GM19025 (cell line): Measurements from ENCODE around the gene PLXNA2.

Experiments used
- ATAC-seq: cut with Tn5 transposase; IDR thresholded peaks from one replicate; pipeline ENCODE4 v1.9.1; 2021; ENCODE audit warnings: mild to moderate bottlenecking, low read depth, moderate library complexity; ENCODE audit not compliant: unreplicated experiment

The PLXNA2 gene

DNA sequence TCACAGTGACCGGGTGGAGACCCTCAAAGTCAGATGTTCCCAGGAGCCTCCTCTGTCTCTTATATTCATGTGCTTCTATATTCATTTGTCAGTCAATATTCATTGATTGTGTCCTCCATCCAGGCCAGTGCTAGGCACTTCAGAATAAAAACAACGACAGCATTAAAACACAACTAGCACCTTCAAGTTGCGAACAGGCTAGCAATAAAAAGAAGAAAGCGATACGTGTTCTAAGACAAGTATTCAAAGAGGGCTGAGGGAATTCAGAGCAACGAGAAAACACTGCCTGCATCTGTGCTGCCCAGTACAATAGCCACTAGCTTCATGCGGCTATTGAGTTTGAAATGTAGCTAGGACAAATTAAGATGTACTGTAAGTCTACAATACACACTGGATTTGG lies 138.0 kb downstream of the PLXNA2 start:
- no peak for ATAC-seq

DNA sequence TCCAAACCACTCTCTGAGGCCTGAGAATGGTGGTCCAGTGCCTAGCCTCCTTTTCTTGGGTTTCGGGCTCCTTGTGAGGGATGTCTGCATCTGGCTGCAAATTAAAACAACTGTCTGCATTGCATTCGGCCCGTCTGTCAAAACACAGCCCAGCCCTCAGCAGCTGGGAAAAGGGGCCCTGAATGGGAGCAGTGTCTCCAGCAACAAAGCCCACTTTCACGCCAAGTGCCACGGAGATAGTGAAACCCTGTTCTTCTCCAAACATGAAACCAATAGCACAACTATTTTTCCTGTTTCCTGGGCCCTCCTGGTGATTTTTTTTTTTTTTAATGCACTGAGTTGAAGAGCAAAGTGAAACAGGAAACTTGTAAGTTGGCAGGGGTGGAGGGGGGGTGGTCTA lies 138.4 kb downstream of the PLXNA2 start:
- ATAC-seq: no peak

DNA sequence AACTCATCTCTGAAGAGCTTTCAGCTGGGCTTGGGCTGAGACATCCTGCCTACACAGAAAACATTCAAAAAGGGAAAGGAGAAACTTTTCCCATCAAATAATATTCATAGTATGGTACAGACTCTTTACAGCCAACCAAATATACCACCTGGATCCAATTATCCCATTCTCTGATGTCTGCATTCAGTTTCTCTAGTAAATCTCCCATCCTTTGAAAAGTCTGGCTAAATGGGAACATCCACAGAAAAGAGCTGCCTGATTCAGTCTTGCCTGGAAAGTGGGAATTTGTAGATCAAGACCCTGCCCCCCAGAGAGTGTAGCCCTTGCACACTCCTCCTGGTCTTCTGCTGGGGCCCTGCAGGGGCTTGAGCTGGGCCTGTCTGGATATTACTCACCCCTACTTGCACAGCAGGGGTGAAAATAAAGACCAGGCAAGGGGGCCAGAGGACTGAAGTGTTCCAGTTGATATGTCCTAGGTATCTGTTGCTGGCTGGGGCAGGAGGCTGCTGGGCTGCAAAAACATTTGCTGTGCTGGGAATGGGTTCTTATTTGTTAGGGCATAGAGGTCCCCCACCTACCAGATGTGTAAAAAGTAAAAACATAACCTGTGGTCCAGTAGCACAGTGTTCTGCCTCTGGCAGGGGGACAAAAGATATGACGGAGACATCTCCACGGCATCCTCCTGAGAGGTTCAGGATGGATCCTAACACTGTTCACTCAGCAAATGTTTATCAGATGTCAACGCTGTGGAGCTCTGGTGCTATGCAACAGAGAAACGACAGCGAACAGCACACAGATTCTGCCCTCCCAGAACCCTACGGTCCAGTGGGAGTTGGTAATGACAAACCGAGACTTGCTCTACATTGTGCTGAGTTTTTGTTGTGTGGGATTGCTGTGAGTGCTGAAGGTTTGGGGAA lies 140.3 kb downstream of the PLXNA2 start:
- ATAC-seq: no peak

DNA sequence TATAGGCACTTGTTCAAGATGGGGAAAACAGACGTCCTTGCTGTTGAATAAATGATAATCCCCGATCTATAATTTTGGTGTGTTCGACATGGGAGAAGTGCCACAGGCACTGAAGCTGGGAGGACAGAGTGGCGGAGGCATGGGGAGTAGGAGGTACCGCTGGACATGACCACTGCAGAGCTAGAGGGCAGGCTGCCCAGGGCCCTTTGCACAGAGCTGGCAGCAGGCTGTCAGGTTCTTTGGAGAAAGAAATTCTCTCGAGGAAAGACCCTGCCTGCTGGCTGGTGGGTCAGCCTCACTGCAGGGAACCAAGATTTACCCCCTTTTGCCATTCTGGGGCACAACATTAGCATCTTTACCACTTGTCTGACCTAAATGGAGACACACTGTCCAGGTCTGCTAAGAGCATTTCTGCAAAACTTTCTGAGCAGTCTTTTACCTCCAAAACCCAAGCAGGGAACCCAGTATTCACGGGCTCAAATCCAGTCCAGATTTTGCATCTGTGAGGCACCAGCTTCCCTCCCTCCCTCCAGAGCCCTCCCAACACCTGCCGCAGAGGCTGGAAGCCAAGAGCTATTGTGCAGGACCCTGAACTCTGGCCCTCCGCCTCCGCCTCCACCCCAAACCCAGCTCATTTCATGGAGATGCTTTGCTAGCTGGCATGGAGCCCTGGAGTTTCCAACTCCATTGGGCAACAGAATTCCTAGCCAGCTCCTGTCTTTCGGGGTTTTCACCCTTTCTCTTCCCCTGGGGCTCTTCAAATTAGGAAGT lies 142.3 kb downstream of the PLXNA2 start:
- ATAC-seq: no peak

DNA sequence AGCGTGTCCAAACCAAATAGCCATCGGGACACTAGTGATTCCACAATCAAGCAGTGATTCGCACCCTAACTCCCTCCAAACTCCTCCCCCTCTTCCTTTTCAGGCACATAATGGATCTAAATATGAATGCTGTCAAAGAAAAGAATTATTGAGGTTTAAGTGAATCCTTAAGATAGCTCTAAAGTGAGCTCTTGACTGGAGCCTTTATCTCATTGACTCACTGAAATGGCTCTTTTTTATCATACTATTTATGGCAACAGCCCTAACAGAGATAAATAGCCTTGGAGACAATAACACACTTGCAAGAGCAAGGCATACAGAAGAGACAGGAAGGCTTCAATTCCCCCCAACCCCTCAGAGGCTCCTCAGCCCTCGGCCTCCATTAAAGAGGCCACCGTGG lies 143.3 kb downstream of the PLXNA2 start:
- no peak for ATAC-seq

DNA sequence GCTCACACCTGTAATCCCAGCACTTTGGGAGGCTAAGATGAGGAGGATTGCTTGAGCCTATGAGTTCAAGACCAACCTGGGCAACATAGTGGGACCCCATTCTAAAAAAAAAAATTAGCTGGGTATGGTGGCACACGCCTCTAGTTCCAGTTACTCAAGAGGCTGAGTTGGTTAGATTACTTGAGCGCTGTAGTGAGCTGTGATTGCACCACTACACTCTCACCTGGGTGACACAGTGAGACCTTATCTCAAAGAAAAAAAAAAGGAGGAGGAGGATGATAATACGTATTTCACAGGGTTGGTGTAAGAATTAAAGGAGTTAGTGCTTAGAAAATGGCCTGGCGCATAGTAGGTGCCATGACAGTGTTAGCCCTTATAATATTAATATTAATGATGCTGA lies 144.1 kb downstream of the PLXNA2 start:
- no peak for ATAC-seq

DNA sequence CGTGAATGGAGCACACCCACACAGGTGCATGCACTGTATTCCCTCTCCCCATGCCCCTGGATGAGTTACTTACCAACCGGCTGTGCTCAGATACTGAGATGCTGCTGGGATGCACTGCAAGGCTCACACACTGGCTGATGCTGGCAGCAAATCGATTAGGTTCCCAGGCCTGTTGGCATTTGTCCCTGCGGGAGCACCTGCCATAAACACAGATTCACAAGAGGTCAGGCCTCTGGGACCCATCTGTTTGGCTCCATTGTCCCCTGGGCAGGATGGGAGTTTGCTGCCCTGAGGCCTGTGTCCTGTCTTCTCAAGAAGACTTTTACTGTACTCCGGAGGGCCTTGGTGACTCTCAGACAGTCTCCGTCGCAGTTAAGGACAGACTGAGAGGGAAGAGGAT lies 145.4 kb downstream of the PLXNA2 start:
- no peak for ATAC-seq

DNA sequence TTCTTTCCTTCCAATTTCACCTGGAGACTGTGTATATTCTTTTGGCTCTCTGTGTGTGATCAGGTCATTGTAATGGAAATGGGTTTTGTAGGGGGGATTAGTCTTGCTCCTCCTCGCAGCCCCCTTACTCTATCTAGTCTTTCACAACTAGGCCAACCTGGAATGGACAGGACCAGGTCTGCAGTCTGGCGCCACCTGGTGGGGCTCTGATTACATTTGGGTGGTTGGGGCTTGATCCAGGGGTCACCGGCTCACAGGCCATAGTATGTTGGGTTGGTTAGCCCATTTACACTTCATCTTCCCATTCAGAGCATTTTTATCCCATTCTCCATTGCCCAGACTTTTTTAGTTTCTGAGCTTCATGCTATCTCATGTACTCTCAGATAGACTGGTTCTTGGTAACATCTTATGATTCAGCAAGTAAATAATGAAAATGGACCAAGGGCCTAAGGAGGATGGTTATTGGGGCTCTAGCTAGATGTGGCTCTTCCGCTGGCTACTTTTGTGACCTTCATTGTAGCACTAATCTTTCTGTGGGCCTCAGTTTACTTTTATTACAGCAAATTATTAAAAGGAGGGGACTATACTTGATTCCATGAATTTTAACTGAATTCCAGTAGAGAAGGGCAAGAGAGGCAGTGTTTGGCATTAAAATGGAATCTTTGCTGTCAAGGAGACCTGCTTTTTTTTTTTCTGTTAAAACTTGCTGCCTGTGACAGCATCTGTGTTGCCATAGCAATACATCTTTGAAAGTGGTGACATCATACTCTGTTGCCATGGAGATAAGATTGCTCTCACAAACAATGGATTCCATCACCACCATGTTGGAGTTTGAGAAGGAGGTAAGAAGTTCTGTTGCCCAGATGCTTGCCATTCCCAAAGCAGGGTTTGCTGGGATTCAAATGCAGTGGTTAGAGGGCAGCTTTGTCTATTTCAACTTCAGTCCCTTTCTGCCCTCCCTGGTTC lies 150.1 kb downstream of the PLXNA2 start:
- ATAC-seq: no peak

DNA sequence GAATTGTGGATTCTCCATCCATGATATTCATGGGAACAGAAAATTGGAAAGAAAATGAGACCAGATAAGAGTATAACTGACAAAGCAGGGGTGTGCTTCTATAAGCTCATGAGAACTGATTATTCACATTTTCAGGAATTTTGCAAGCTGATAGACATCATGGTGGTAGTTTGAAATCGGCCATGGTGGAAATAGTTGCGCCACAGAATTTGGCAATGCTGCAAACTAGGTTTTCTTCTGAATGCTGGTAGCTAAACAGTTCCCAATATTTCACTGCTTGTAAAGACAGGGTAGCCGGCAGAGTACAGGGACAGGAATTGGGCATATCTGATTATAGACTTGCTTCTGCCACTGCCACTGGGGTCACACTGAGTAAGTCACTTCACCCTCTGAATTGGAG lies 151.1 kb downstream of the PLXNA2 start:
- no peak for ATAC-seq

DNA sequence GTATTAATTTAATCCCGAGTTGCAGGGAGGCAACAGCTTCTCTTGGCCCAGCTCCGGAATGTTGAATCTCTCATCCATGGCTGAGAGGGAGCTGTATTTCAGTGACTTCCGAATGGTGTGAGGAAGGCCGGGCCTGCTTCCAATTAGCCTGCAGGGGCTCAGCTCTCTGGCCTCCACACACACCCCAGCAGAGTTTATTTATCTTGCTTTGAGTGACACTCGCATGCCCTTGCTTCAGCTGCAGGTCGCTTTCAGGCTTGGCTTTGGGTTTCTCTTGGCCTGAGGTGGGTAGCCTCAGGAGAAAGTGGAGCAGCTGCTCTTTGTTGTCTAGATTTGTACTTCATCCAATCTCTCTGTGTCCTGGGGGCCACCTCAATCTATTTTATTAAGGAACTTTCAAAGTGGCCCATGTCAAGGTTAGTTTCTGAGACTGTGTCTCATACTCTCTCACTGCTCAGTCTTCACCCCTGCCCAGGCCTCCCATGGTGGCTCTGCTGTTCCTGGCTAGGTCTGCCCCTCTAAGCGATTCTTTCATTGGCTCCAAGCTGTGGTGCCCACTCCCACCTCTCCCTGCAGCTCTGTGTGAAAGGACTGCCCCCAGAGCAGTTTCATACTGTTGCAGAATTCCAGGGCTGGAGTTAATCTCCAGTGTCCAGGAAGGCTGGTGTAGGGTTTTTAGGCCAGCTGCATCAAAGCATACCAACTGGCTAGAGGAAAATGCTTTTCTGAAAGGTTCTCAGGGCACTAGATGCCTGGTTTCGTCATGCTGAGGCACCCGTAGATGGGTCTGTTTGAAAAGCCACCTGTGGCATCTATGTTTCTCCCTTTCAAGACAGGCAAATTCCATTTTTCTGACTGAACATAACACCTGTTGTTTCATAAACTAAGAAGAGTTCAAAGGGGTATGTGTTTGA lies 153.5 kb downstream of the PLXNA2 start:
- ATAC-seq: no peak

DNA sequence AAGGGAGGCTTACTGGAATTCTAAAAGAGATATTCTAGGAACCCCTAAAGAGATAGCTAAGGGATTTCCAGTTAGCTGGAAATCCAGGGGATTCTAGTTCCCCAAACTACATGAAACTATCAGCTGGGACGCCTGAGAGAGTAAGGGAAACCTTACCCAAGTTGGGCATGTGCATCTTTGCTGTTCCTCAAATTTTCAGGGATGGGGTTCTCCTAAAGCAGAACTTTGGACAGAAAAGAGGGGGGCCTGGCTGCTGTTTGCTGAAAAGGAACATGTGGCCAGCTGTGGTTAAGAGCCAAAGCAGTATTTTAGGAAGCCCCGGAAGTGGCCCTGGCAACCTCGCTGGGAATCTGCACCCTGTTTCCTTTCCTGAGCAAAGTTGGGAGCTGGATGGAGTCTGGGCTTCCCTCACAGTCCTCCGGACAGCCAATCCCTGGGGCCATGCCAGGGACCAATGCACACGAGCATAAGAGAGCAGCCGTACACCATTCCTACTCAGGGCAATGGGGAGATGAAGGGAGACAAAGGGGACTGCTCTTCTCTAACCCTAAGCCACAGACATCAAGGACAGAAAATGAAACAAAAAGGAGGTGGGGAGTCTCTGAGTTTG lies 154.3 kb downstream of the PLXNA2 start:
- no peak for ATAC-seq

DNA sequence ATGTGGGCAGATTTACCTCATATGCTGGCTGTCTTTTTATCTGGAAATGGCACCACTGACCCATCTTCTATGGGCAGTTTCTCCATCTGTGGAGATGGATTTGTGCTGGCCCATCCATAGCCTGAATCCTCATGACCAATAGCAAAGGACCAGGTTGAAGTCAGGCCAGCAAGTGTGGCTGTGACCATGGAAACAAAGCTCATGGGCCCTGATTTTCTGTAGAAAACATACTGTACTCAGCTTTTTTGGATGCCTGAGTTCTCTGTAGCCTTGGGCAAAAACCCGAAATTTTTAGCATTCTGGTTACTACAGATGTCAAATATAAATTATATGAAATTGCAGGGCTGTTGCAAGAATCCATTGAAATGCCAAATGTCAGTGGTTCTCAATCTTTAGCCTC lies 155.0 kb downstream of the PLXNA2 start:
- ATAC-seq: no peak

DNA sequence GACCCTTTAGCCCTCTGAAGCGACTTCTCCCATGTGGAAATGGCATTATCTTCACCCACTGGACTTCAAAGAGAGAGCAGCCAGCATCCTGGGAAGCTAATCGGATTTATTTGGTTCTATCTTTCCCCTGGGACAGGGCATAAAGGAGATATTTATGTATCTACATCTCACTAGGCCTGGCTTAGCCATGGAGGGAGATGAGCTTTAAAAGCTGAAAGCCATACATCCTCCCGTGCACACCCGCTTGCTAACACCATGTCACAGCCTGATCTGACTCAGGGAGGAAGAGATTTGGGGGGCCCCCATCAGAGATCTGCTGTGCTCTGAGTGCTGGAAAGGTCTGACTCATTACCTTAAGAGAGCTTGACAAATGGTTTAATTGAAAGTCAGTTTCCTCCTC lies 155.9 kb downstream of the PLXNA2 start:
- no peak for ATAC-seq

DNA sequence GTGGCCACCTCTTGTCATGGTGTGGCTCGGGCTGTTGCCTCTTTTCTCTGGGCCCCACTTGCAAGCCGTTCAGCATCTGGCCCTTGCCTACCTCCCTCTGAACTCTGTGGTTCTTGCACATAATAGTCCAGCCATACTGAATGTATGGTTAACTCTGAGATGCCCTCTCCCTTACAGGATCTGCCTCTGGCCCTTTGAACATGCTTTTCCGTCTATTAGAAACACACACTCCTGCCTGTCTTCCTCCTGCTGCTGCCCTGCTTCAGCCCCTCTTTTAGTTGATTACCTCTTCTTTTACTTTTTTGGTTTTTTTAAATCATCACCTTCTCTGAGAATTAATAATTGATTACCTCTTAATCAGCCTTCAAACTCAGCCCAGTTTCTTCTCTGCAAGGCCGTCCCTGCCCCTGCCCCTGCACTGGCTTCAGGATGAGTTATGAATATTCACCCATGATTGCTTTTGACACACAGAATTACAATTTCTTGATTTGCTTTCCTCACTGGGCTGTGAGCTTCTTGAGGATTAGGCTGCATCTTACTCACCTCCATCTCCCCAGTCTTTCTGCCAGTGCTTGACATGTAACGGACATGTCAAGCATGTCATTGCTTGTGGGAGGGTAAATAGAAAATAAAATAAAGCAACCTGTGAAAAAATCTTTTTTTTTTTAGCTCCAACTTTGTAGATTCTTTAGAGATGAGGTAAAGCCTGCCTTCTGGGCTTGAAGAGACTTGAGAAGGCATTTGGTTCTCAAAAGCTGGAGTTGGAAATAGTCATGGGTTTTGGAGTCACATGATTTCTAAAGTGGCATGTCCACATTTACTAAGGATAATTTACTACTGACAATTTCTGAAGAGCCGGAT lies 158.3 kb downstream of the PLXNA2 start:
- ATAC-seq: no peak

DNA sequence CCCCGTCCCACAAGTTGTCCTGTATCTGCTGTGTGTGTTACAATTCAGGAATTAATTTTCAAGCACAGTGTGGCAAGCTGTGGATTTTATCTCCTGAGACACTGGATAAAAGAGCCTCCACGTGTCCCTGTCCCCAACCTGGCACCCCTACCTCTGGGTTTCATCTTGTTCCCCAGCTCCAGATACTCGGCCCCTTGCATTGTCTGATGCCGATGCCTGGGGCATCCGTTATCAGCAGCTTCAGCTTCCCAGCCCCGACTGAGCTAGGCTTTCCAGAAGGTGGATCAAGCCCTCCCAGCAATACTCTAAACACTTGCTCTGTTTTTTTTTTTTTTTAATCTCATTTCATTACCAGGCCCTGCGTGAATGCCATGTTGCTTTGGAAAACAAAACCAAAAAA lies 159.4 kb downstream of the PLXNA2 start:
- ATAC-seq: no peak

DNA sequence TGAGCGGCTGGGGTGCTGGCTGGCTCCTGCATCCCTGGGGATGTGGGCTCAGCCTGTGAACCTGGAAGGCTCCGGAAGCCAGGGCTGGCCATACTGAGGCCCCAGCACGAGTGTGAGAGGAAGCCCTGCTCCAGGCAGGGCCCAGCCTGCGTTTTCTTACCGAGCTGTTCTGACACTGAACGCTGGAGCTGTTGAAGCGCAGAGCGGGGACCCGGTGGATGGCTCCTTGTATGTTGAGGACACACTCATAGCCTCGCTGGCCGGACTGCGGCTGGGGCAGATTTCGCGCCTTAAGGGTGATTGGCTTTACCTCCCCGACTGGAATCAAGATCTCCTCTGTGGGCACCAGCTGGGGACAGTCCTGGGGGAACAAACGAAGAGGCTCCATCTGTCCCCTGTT lies 160.0 kb downstream of the PLXNA2 start:
- ATAC-seq: no peak

DNA sequence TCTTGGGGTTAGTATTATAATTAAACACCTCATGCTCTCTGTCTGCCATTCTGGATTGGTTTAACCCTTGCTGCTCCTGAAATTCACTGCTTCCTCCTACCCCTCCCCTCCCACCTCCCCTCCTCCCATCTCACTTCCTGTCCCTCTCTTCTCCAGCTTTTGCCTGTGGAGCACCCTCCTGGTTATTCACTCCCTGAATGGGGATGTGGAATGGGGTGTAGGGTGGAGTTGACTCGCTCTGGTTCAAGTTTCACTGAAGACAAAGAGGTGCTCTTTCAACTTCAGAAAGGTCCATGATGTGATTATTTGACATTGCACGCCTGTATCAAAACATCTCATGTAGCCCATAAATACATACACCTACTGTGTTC lies 160.5 kb downstream of the PLXNA2 start:
- no peak for ATAC-seq

DNA sequence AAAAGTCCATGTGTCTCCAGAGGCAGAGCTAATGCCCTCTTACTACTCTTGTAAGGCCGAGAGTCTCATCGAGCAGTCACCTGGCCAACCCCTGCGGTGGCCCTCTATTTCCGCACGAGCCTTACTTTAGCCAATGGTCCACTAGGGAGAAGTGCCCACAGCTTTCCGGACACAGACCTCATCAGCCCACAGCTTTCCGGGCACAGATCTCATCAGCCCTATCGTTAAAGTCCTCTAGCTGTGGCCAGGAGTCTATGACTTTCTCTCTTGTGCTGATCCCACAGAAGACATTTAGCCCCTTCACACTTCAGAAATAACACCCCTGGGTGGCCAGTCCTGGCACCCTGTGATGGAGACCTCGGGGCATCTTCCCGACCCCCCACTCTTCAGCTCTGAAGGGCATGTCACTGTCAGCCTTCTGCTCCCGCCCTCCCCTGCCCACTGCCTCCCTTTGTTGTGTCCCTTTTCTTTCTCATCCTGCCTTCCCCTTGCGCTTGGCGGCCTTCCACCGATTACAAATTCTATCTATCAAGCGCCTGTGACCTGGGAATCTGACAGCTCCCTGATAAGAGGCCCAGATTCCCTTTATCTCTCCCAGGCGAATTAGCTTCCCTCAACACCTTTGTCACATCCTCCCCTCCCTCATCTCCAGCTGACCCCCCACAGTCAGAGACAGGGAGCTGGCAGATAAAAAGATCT lies 161.0 kb downstream of the PLXNA2 start:
- ATAC-seq: no peak
